Measurements from ENCODE around the gene CST9L.

Gene CST9L

DNA sequence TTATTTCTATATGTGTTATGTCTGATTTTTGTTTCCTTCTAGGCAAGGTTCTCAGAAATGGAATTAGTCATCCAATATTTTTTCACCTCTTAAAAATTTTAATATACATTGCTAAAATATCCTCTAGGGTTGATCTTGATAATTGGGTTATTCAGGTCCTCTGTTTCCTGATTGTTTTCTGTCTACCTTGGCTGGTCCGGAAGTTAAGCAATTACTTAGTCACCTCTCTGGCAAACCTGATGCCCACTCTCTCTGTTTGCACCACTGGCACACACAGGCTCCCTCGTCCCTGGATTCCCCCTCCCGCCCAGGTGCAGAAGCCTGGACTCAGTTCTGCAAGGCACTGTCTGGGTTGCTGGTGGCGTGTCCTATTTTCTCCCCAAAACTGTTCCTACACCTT lies 27.7 kb downstream of the CST9L start:
- Histone ChIP-seq H3K9me2 (replicated peaks; ENCODE audit: control insufficient read depth, low read length) (no peaks in the 10 kb centered on the region), H3K4me1 (ENCODE audit: control insufficient read depth, low read length) (peaks cover 10% of the 10 kb centered on the region), H3K79me2 (ENCODE audit: control insufficient read depth, low read length) (no peaks in the 10 kb centered on the region), H3K36me3 (ENCODE audit: control insufficient read depth, low read length) (no peaks in the 10 kb centered on the region), H3F3A (ENCODE audit: control insufficient read depth, insufficient read depth) (no peaks in the 10 kb centered on the region), H3K9me3 (ENCODE audit: control insufficient read depth, insufficient read depth, low read length) (no peaks in the 10 kb centered on the region), H3K4me3 (ENCODE audit: low read length) (no peak overlapping the region), H3K4me2 (ENCODE audit: low read length) (no peak overlapping the region), H3K27ac (ENCODE audit: low read depth, low read length) (no peak overlapping the region), H4K20me1 (ENCODE audit: control insufficient read depth, insufficient read depth, low read depth, low read length) (no peaks in the 10 kb centered on the region), H3K27me3 (ENCODE audit: control insufficient read depth, low read length) (no peaks in the 10 kb centered on the region)
- TF ChIP-seq EZH2phosphoT487 (IDR thresholded peaks at IDR 0.05; ENCODE audit: borderline replicate concordance, low read length), result no peak
- TF ChIP-seq, protein P1, sequence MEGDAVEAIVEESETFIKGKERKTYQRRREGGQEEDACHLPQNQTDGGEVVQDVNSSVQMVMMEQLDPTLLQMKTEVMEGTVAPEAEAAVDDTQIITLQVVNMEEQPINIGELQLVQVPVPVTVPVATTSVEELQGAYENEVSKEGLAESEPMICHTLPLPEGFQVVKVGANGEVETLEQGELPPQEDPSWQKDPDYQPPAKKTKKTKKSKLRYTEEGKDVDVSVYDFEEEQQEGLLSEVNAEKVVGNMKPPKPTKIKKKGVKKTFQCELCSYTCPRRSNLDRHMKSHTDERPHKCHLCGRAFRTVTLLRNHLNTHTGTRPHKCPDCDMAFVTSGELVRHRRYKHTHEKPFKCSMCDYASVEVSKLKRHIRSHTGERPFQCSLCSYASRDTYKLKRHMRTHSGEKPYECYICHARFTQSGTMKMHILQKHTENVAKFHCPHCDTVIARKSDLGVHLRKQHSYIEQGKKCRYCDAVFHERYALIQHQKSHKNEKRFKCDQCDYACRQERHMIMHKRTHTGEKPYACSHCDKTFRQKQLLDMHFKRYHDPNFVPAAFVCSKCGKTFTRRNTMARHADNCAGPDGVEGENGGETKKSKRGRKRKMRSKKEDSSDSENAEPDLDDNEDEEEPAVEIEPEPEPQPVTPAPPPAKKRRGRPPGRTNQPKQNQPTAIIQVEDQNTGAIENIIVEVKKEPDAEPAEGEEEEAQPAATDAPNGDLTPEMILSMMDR (IDR thresholded peaks at IDR 0.05; ENCODE audit: low read depth, low read length, poor library complexity, severe bottlenecking), result no peak

- H3K79me2 ChIP-seq (ENCODE audit: control insufficient read depth, low read length), result no peaks in the 10 kb centered on the region
- H3K36me3 ChIP-seq (ENCODE audit: control insufficient read depth, low read length), result no peaks in the 10 kb centered on the region
- no peaks in the 10 kb centered on the region for H3F3A ChIP-seq (ENCODE audit: control insufficient read depth, insufficient read depth)
- no peak overlapping the region for H3K27ac ChIP-seq (ENCODE audit: low read depth, low read length)
- H3K27me3 ChIP-seq (ENCODE audit: control insufficient read depth, low read length), result no peaks in the 10 kb centered on the region
- no peak overlapping the region for H3K4me2 ChIP-seq (ENCODE audit: low read length)
- H3K4me1 ChIP-seq (ENCODE audit: control insufficient read depth, low read length), result peaks cover 10% of the 10 kb centered on the region
- H4K20me1 ChIP-seq (ENCODE audit: control insufficient read depth, insufficient read depth, low read depth, low read length), result no peaks in the 10 kb centered on the region
- no peaks in the 10 kb centered on the region for H3K9me3 ChIP-seq (ENCODE audit: control insufficient read depth, insufficient read depth, low read length)
- TF ChIP-seq, protein P1 (IDR thresholded peaks at IDR 0.05; ENCODE audit: low read depth, low read length, poor library complexity, severe bottlenecking), result no peak
- TF ChIP-seq EZH2phosphoT487 (IDR thresholded peaks at IDR 0.05; ENCODE audit: borderline replicate concordance, low read length), result no peak
- H3K9me2 ChIP-seq (replicated peaks; ENCODE audit: control insufficient read depth, low read length), result no peaks in the 10 kb centered on the region
- H3K4me3 ChIP-seq (ENCODE audit: low read length), result no peak overlapping the region
Measured at GRCh38 chr20:23537030-23537429, 31.3 kb downstream of the CST9L start.

DNA sequence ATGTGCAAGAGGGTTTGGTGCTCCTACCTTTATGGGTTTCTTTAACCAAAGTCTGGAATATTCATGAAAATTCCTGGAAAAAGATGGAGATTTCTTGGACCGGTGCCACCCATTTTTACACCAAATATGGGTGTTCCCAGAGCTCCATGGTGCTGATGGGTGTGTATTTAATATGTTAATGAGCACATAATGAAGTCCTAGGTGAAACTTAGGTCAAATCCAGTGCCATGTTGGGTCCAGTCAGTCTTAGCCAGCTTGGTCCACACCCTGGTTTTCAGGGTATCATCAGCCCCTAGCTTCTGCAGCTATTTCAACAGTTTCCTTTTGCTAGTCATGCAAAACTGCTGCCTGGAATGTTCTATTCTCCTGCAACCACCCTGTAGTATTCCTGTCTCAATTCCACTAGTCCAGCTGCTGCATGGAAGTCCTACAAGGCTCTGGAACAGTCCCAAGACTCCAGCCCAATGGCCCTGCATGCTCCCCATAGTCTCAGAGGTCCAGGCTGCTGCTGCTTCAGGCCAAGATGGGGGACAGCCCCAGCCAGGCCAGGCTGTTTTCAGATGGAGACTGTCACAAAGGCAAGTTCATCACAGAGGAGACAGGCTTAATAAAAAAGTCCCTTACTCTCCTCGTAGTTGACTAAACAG lies 31.8 kb downstream of the CST9L start:
- Histone ChIP-seq H3K27ac (ENCODE audit: low read depth, low read length) (no peak overlapping the region), H3K4me2 (ENCODE audit: low read length) (no peak overlapping the region), H3K4me3 (ENCODE audit: low read length) (no peak overlapping the region), H3F3A (ENCODE audit: control insufficient read depth, insufficient read depth) (no peaks in the 10 kb centered on the region), H4K20me1 (ENCODE audit: control insufficient read depth, insufficient read depth, low read depth, low read length) (no peaks in the 10 kb centered on the region), H3K9me2 (replicated peaks; ENCODE audit: control insufficient read depth, low read length) (no peaks in the 10 kb centered on the region), H3K4me1 (ENCODE audit: control insufficient read depth, low read length) (peaks cover 4% of the 10 kb centered on the region), H3K27me3 (ENCODE audit: control insufficient read depth, low read length) (no peaks in the 10 kb centered on the region), H3K79me2 (ENCODE audit: control insufficient read depth, low read length) (no peaks in the 10 kb centered on the region), H3K9me3 (ENCODE audit: control insufficient read depth, insufficient read depth, low read length) (no peaks in the 10 kb centered on the region), H3K36me3 (ENCODE audit: control insufficient read depth, low read length) (no peaks in the 10 kb centered on the region)
- TF ChIP-seq, protein P1 (IDR thresholded peaks at IDR 0.05; ENCODE audit: low read depth, low read length, poor library complexity, severe bottlenecking), result no peak
- TF ChIP-seq EZH2phosphoT487 (IDR thresholded peaks at IDR 0.05; ENCODE audit: borderline replicate concordance, low read length), result no peak
